ENCODE results near the gene KCNJ12.

Gene KCNJ12

GRCh38 chr17:21390294-21390693, 14.1 kb downstream of the KCNJ12 start:
- H3K4me3 ChIP-seq (replicated peaks; ENCODE audit: low read depth, low read length), result no peak overlapping the region
- DNase-seq (ENCODE audit: low read depth), result no peak
- TF ChIP-seq CTCF (IDR thresholded peaks at IDR 0.05; ENCODE audit: low read length, missing control alignments), result no peak

- no peak for DNase-seq (ENCODE audit: low read depth)
- no peak for TF ChIP-seq CTCF (IDR thresholded peaks at IDR 0.05; ENCODE audit: low read length, missing control alignments)
- no peak overlapping the region for H3K4me3 ChIP-seq (replicated peaks; ENCODE audit: low read depth, low read length)
Observed at GRCh38 chr17:21392266-21392665, 16.1 kb downstream of the KCNJ12 start.

- TF ChIP-seq CTCF (IDR thresholded peaks at IDR 0.05; ENCODE audit: low read length, missing control alignments), result no peak
- H3K4me3 ChIP-seq (replicated peaks; ENCODE audit: low read depth, low read length), result no peak overlapping the region
- no peak for DNase-seq (ENCODE audit: low read depth)
Observed at GRCh38 chr17:21394265-21394664, 18.1 kb downstream of the KCNJ12 start.

- no peak overlapping the region for H3K4me3 ChIP-seq (replicated peaks; ENCODE audit: low read depth, low read length)
- no peak for DNase-seq (ENCODE audit: low read depth)
- no peak for TF ChIP-seq CTCF (IDR thresholded peaks at IDR 0.05; ENCODE audit: low read length, missing control alignments)
Observed at GRCh38 chr17:21395764-21396163, 19.6 kb downstream of the KCNJ12 start.

- DNase-seq (ENCODE audit: low read depth), result no peak
- TF ChIP-seq CTCF (IDR thresholded peaks at IDR 0.05; ENCODE audit: low read length, missing control alignments), result no peak
- no peak overlapping the region for H3K4me3 ChIP-seq (replicated peaks; ENCODE audit: low read depth, low read length)
Observed at GRCh38 chr17:21396237-21396636, 20.1 kb downstream of the KCNJ12 start.

- TF ChIP-seq CTCF (IDR thresholded peaks at IDR 0.05; ENCODE audit: low read length, missing control alignments), result no peak
- no peak overlapping the region for H3K4me3 ChIP-seq (replicated peaks; ENCODE audit: low read depth, low read length)
- peak; percentile 35 for DNase-seq (ENCODE audit: low read depth)
Observed at GRCh38 chr17:21397341-21398190, 21.4 kb downstream of the KCNJ12 start.
